Lower leg skin (tissue), 3 donors: ENCODE results near the gene CDKN2C.

ENCODE experiments used
- POLR2A ChIP-seq, 2 donors: fragments of 450-650 bp; IDR thresholded peaks; one replicate each; pipeline ENCODE4 v1.6.1; 2016 to 2017; ENCODE audit warnings: antibody characterized with exemption in 2 of 2, mild to moderate bottlenecking in 1 of 2, moderate library complexity in 1 of 2
- TF ChIP-seq, protein P1 (sequence below), 3 donors: fragments of 450-650 bp; IDR thresholded peaks; one replicate each; pipeline ENCODE4 v1.5.1; 2016; ENCODE audit warnings: antibody characterized with exemption in 3 of 3, mild to moderate bottlenecking in 3 of 3, moderate library complexity in 2 of 3

DNA sequence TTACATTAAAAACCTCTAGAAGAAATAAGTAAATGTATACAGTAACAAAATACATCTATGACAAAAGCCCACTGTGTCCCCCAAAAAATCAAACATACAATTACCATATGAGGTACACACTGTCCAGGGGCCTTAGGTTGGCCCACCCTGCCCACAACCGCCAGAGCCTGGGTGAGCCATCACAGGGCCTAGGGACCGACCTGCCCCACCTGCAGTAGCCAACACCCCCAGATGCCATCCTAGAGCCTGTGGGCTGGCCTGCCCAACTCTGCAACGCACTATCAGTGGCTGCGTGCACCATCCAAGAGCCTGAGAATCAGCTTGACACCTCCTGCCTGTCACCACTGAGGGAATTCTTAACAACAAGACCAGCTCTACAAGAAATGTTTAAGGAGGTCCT, 49.0 kb upstream of the CDKN2C start:
- TF ChIP-seq, protein P1, sequence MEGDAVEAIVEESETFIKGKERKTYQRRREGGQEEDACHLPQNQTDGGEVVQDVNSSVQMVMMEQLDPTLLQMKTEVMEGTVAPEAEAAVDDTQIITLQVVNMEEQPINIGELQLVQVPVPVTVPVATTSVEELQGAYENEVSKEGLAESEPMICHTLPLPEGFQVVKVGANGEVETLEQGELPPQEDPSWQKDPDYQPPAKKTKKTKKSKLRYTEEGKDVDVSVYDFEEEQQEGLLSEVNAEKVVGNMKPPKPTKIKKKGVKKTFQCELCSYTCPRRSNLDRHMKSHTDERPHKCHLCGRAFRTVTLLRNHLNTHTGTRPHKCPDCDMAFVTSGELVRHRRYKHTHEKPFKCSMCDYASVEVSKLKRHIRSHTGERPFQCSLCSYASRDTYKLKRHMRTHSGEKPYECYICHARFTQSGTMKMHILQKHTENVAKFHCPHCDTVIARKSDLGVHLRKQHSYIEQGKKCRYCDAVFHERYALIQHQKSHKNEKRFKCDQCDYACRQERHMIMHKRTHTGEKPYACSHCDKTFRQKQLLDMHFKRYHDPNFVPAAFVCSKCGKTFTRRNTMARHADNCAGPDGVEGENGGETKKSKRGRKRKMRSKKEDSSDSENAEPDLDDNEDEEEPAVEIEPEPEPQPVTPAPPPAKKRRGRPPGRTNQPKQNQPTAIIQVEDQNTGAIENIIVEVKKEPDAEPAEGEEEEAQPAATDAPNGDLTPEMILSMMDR (IDR thresholded peaks at IDR 0.05): no peak
- no peak for TF ChIP-seq POLR2A (IDR thresholded peaks at IDR 0.05)
